Panc1 (cell line): ENCODE results near the gene ACTL10. TPM values are rescaled to one million over a fixed set of nuclear protein-coding genes. Genes with fewer than 3 reads are reported as not detected.

ENCODE experiments used
- ATAC-seq: fragments of 200-7000 bp; cut with Tn5 transposase; 2 replicates; pipeline ENCODE4 v1.9.1; 2020; ENCODE audit warnings: mild to moderate bottlenecking, moderate library complexity
- BruUV-seq: library from RNA; stranded (reverse); fragments of 400-500 nt; replicated peaks from 2 replicates; lab custom pipeline; 2021; lab: Mats Ljungman, UMichigan
- CTCF ChIA-PET: fragments of 300-600 bp; sonication (Branson Sonifier 250); formaldehyde crosslinking; loops from one replicate; lab custom pipeline; 2022; ENCODE audit warnings: antibody characterized with exemption; lab: Charles Lee
- POLR2A ChIA-PET: fragments of 300-600 bp; sonication (Branson Sonifier 250); formaldehyde crosslinking; loops from one replicate; lab custom pipeline; 2022; ENCODE audit warnings: antibody characterized with exemption; lab: Charles Lee
- DNase-seq: peaks from one replicate; pipeline ENCODE4 v3.0.0-alpha.2; 2010; ENCODE audit warnings: low read depth, low spot score
- H3K27ac ChIP-seq: 2 replicates; pipeline ENCODE4 v1.5.1; 2011; ENCODE audit warnings: mild to moderate bottlenecking, low read length, inconsistent platforms
- H3K27me3 ChIP-seq: fragments of 200-500 bp; sonication (Bioruptor generic); 2 replicates; pipeline ENCODE4 v1.6.0; 2014; ENCODE audit warnings: low read length, inconsistent platforms; ENCODE audit not compliant: control insufficient read depth, insufficient read depth
- H3K36me3 ChIP-seq: fragments of 200-500 bp; sonication (Bioruptor generic); 2 replicates; pipeline ENCODE4 v1.5.1; 2014; ENCODE audit warnings: inconsistent platforms, mild to moderate bottlenecking, low read length, moderate library complexity; ENCODE audit not compliant: control insufficient read depth, insufficient read depth
- H3K4me1 ChIP-seq: 2 replicates; pipeline ENCODE4 v1.5.1; 2011; ENCODE audit warnings: inconsistent platforms, mild to moderate bottlenecking, low read length, moderate library complexity; ENCODE audit not compliant: control insufficient read depth, insufficient read depth
- H3K4me3 ChIP-seq, 2 experiments: 2 replicates each; pipeline ENCODE4 v1.5.1; 2011 to 2012; ENCODE audit warnings: low read depth in 2 of 2, low read length in 2 of 2, mild to moderate bottlenecking in 2 of 2, inconsistent platforms in 1 of 2, moderate library complexity in 1 of 2
- H3K9me3 ChIP-seq: fragments of 200-500 bp; sonication (Bioruptor generic); 2 replicates; pipeline ENCODE4 v1.5.1; 2014; ENCODE audit warnings: low read depth, mild to moderate bottlenecking, inconsistent platforms, low read length, moderate library complexity; ENCODE audit not compliant: control insufficient read depth, insufficient read depth
- POLR2AphosphoS5 ChIP-seq: IDR thresholded peaks from 2 replicates; pipeline ENCODE4 v1.6.1; 2012; ENCODE audit warnings: mild to moderate bottlenecking, low read depth, low read length, moderate library complexity
- SIN3A ChIP-seq: IDR thresholded peaks from 2 replicates; pipeline ENCODE4 v1.6.1; 2012; ENCODE audit warnings: low read depth, mild to moderate bottlenecking, low read length, moderate library complexity, borderline replicate concordance; ENCODE audit not compliant: insufficient read depth
- TCF7L2 ChIP-seq: IDR thresholded peaks from 2 replicates; pipeline ENCODE4 v1.6.1; 2011; ENCODE audit warnings: mild to moderate bottlenecking, low read depth, low read length, inconsistent platforms
- in situ Hi-C: cut with HindIII; loops from 2 replicates; pipeline ENCODE4 v1.10.0; 2016; ENCODE audit warnings: low sequenced_read_pairs, low pct_unique_long_range_greater_than_20kb
- intact Hi-C: fragments of 100-400 bp; cut with micrococcal nuclease; formaldehyde crosslinking; loops from one replicate; pipeline ENCODE4 v1.10.0; 2022; ENCODE audit not compliant: unreplicated experiment
- total RNA-seq: library from RNA; stranded (reverse); gene quantifications from one replicate; pipeline ENCODE4 v1.2.1, GENCODE V29; 2021; ENCODE audit not compliant: unreplicated experiment
- TF ChIP-seq, protein P1 (sequence below): fragments of 450-650 bp; IDR thresholded peaks from 2 replicates; pipeline ENCODE4 v1.5.1; 2017; ENCODE audit warnings: mild to moderate bottlenecking
- TF ChIP-seq, protein P2 (sequence below), 2 experiments: IDR thresholded peaks; 2 replicates each; pipeline ENCODE4 v1.6.1; 2011 to 2012; ENCODE audit warnings: low read depth in 2 of 2, control low read depth in 1 of 2, low read length in 1 of 2, mild to moderate bottlenecking in 1 of 2, moderate library complexity in 1 of 2; ENCODE audit not compliant: insufficient read depth in 1 of 2

Gene ACTL10
- total RNA-seq, 1 experiment from 2014 or later = not detected

DNA sequence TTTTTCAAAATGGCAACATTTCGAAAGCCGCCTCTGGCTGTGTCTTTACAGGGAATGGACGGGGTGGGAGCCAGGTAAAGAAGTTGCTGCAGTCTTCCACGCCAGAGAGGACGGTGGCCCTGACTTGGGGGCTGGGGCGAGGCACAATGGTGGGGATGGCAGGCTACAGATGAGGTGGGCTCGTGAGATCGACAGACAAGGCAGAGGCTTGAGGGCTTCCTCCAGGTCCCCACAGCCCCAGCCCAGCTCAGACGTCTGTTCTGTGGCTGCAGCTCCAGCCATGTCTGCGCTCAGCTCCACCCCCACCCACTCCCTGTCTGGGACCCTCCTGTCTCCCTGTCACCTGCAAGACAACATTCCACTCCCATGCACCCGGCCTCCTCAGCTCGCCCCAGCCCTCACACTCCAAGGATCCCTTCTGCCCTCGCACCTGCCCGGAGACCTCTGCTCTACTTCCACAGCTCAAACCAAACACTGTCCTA lies 12.0 kb upstream of the ACTL10 start:
- Histone ChIP-seq H3K4me1 (no peaks in the 10 kb centered on the region; the same call in 1 of the 2 replicates), H3K36me3 (no peaks in the 10 kb centered on the region), H3K9me3 (no peaks in the 10 kb centered on the region), H3K27ac (no peak overlapping the region), H3K27me3 (no peaks in the 10 kb centered on the region), H3K4me3 (no peak overlapping the region)
- CTCF ChIA-PET = no interaction called here
- intact Hi-C loops = loop anchor here (5.0 kb wide), 1 partner anchor 197 kb away; no protein-coding TSS in a partner anchor
- POLR2A ChIA-PET = no interaction called here
- BruUV-seq = no TSS peak
- TF ChIP-seq POLR2AphosphoS5 (no peak), SIN3A (no peak), TCF7L2 (no peak)
- TF ChIP-seq, protein P1, sequence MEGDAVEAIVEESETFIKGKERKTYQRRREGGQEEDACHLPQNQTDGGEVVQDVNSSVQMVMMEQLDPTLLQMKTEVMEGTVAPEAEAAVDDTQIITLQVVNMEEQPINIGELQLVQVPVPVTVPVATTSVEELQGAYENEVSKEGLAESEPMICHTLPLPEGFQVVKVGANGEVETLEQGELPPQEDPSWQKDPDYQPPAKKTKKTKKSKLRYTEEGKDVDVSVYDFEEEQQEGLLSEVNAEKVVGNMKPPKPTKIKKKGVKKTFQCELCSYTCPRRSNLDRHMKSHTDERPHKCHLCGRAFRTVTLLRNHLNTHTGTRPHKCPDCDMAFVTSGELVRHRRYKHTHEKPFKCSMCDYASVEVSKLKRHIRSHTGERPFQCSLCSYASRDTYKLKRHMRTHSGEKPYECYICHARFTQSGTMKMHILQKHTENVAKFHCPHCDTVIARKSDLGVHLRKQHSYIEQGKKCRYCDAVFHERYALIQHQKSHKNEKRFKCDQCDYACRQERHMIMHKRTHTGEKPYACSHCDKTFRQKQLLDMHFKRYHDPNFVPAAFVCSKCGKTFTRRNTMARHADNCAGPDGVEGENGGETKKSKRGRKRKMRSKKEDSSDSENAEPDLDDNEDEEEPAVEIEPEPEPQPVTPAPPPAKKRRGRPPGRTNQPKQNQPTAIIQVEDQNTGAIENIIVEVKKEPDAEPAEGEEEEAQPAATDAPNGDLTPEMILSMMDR = no peak
- TF ChIP-seq, protein P2, sequence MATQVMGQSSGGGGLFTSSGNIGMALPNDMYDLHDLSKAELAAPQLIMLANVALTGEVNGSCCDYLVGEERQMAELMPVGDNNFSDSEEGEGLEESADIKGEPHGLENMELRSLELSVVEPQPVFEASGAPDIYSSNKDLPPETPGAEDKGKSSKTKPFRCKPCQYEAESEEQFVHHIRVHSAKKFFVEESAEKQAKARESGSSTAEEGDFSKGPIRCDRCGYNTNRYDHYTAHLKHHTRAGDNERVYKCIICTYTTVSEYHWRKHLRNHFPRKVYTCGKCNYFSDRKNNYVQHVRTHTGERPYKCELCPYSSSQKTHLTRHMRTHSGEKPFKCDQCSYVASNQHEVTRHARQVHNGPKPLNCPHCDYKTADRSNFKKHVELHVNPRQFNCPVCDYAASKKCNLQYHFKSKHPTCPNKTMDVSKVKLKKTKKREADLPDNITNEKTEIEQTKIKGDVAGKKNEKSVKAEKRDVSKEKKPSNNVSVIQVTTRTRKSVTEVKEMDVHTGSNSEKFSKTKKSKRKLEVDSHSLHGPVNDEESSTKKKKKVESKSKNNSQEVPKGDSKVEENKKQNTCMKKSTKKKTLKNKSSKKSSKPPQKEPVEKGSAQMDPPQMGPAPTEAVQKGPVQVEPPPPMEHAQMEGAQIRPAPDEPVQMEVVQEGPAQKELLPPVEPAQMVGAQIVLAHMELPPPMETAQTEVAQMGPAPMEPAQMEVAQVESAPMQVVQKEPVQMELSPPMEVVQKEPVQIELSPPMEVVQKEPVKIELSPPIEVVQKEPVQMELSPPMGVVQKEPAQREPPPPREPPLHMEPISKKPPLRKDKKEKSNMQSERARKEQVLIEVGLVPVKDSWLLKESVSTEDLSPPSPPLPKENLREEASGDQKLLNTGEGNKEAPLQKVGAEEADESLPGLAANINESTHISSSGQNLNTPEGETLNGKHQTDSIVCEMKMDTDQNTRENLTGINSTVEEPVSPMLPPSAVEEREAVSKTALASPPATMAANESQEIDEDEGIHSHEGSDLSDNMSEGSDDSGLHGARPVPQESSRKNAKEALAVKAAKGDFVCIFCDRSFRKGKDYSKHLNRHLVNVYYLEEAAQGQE (IDR thresholded peaks at IDR 0.05; ENCODE audit: insufficient read depth in 1 of 2, low read depth in 2 of 2, low read length in 1 of 2) = no peak
- DNase-seq (no peak), ATAC-seq (no peak)
- in situ Hi-C loops = no loop called here

DNA sequence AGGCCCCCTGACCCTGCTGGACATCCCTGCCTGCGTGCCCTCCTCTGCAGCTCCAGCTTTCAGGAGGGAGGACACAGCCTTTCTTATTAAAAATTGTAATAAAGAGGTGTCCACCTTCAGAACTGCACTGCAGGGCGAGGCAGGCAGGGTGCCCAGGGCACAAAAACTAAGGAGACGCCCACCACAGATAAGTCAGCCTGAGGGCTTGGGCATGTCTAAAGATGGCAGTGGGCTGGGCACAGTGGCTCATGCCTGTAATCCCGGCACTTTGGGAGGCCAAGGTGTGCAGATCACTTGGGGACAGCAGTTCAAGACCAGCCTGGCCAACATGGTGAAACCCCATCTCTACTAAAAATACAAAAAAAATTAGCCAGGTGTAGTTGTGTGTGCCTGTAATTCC lies 11.6 kb upstream of the ACTL10 start:
- no peaks in the 10 kb centered on the region for H3K36me3 ChIP-seq
- in situ Hi-C loops = no loop called here
- no peak for DNase-seq
- H3K9me3 ChIP-seq = no peaks in the 10 kb centered on the region
- CTCF ChIA-PET = no interaction called here
- H3K27me3 ChIP-seq = no peaks in the 10 kb centered on the region
- TF ChIP-seq SIN3A (no peak), POLR2AphosphoS5 (no peak), TCF7L2 (no peak)
- TF ChIP-seq, protein P1 = no peak
- TF ChIP-seq, protein P2 (IDR thresholded peaks at IDR 0.05; ENCODE audit: insufficient read depth in 1 of 2, low read depth in 2 of 2, low read length in 1 of 2) = no peak
- BruUV-seq = no TSS peak
- POLR2A ChIA-PET = interaction anchor here (0.6 kb wide), 1 partner anchor 66 kb away, joined by 5 read pairs; no protein-coding TSS in a partner anchor
- no peak overlapping the region for H3K4me3 ChIP-seq
- H3K27ac ChIP-seq = no peak overlapping the region
- intact Hi-C loops = no loop called here
- no peaks in the 10 kb centered on the region; the same call in 1 of the 2 replicates for H3K4me1 ChIP-seq
- ATAC-seq = no peak
